ENCODE results near the gene COL1A2. TPM values are rescaled to one million over a fixed set of nuclear protein-coding genes. Genes with fewer than 3 reads are reported as not detected.
A peak's percentile ranks its signal among the peaks of the same experiment; 100 is the strongest.

Gene COL1A2
- over 10,000 TPM in 1 of 4 donors, 100 to 1,000 TPM in 2, 10 to 100 TPM in 1; 59.1 to 10,885 (median 259) TPM for total RNA-seq

DNA sequence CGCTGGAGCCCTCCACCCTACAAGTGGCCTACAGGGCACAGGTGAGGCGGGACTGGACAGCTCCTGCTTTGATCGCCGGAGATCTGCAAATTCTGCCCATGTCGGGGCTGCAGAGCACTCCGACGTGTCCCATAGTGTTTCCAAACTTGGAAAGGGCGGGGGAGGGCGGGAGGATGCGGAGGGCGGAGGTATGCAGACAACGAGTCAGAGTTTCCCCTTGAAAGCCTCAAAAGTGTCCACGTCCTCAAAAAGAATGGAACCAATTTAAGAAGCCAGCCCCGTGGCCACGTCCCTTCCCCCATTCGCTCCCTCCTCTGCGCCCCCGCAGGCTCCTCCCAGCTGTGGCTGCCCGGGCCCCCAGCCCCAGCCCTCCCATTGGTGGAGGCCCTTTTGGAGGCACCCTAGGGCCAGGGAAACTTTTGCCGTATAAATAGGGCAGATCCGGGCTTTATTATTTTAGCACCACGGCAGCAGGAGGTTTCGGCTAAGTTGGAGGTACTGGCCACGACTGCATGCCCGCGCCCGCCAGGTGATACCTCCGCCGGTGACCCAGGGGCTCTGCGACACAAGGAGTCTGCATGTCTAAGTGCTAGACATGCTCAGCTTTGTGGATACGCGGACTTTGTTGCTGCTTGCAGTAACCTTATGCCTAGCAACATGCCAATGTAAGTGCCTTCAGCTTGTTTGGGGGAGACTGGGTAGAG is at the start of gene COL1A2:
Gene COL1A2 (plus strand): TSS at position 459 of the 704 bp plus-strand sequence. CDS start 137 bp downstream, at position 596.
- H3K27me3 ChIP-seq = no peaks in the 10 kb centered on the region
- peak; percentile 89 to 93 for DNase-seq
- TF ChIP-seq, protein P1, sequence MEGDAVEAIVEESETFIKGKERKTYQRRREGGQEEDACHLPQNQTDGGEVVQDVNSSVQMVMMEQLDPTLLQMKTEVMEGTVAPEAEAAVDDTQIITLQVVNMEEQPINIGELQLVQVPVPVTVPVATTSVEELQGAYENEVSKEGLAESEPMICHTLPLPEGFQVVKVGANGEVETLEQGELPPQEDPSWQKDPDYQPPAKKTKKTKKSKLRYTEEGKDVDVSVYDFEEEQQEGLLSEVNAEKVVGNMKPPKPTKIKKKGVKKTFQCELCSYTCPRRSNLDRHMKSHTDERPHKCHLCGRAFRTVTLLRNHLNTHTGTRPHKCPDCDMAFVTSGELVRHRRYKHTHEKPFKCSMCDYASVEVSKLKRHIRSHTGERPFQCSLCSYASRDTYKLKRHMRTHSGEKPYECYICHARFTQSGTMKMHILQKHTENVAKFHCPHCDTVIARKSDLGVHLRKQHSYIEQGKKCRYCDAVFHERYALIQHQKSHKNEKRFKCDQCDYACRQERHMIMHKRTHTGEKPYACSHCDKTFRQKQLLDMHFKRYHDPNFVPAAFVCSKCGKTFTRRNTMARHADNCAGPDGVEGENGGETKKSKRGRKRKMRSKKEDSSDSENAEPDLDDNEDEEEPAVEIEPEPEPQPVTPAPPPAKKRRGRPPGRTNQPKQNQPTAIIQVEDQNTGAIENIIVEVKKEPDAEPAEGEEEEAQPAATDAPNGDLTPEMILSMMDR (IDR thresholded peaks at IDR 0.05) = peak in 1 of 4 experiments; percentile 2
- peak; percentile 48 to 68 for TF ChIP-seq POLR2A (IDR thresholded peaks at IDR 0.05)
- no peaks in the 10 kb centered on the region for H3K4me1 ChIP-seq
- H3K4me3 ChIP-seq = peak within 1 kb of the TSS; percentile 63 to 64
- H3K27ac ChIP-seq = peak within 1 kb of the TSS; percentile 90 to 98
- intact Hi-C loops (cut with DNase I; ENCODE audit: low total_unique reads) = loop anchor here (5.0 kb wide), 1 partner anchor 97 kb away; no protein-coding TSS in a partner anchor
- no peaks in the 10 kb centered on the region for H3K36me3 ChIP-seq
- no peaks in the 10 kb centered on the region for H3K9me3 ChIP-seq

- Histone ChIP-seq H3K4me3 (no peak overlapping the region), H3K9me3 (no peaks in the 10 kb centered on the region), H3K4me1 (peaks cover 0 to 6% of the 10 kb centered on the region in 2 donors), H3K27ac (no peak overlapping the region), H3K36me3 (no peaks in the 10 kb centered on the region), H3K27me3 (no peaks in the 10 kb centered on the region)
- TF ChIP-seq, protein P1 (IDR thresholded peaks at IDR 0.05) = no peak
- no peak for TF ChIP-seq POLR2A (IDR thresholded peaks at IDR 0.05)
- intact Hi-C loops (cut with DNase I; ENCODE audit: low total_unique reads) = no loop called here
- DNase-seq = no peak
These were observed 48.8 kb upstream of the COL1A2 start for GRCh38 chr7:94345907-94346306.

GRCh38 chr7:94348142-94348541 is 46.6 kb upstream of the COL1A2 start:
- intact Hi-C loops (cut with DNase I; ENCODE audit: low total_unique reads) = no loop called here
- Histone ChIP-seq H3K36me3 (no peaks in the 10 kb centered on the region), H3K4me1 (peaks cover 0 to 6% of the 10 kb centered on the region in 2 donors), H3K27me3 (no peaks in the 10 kb centered on the region), H3K4me3 (no peak overlapping the region), H3K9me3 (no peaks in the 10 kb centered on the region), H3K27ac (peak overlapping the region; percentile 79 to 84)
- TF ChIP-seq POLR2A (IDR thresholded peaks at IDR 0.05) = peak in 1 of 2 donors; percentile 12
- TF ChIP-seq, protein P1 (IDR thresholded peaks at IDR 0.05) = no peak
- peak; percentile 68 to 82 for DNase-seq

DNA sequence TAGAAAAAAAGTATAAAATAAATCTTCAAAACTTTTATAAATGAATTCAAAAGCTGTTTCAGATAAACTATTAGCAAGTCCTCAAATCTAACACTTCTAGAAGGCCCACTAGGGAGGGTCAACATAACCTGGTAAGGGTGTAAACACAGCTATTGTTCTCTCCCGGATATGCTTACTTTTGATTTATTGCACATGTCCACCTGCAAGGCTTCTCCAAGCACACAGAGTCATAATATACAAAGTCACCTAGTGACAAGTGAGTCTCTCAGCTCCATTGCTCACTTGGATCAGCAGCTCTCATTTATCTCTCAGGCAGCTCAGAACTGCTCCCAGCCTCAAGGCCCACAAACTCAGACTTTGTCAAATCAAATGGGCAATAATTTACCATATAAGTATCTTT is 44.0 kb upstream of the COL1A2 start:
- intact Hi-C loops (cut with DNase I; ENCODE audit: low total_unique reads) = no loop called here
- peaks cover 0 to 9% of the 10 kb centered on the region in 2 donors for H3K4me1 ChIP-seq
- H3K27ac ChIP-seq = no peak overlapping the region

DNA sequence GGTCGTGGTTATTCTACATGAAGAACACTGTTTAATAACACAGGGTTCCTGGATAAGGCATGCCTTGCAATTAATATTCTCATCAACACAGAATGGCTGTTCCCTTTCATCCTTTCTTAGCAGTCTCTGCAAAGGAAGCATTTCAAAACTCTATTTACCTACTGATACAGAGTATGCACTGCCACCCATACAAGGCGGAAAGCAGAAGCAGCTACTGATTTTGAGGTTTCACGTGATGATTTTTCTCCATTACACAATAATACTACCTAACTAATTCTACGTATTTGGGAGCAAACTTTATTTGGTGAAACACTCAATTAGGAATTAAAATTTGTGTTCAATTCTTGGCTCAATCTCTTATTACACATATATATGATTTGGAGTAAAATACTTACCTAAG is 43.0 kb upstream of the COL1A2 start:
- H3K27me3 ChIP-seq = no peaks in the 10 kb centered on the region
- TF ChIP-seq POLR2A (IDR thresholded peaks at IDR 0.05) = no peak
- TF ChIP-seq, protein P1 (IDR thresholded peaks at IDR 0.05) = no peak
- peaks cover 0 to 15% of the 10 kb centered on the region in 2 donors for H3K4me1 ChIP-seq
- DNase-seq = no peak
- H3K4me3 ChIP-seq = no peak overlapping the region
- no peaks in the 10 kb centered on the region for H3K9me3 ChIP-seq
- no peaks in the 10 kb centered on the region for H3K36me3 ChIP-seq
- H3K27ac ChIP-seq = no peak overlapping the region
- intact Hi-C loops (cut with DNase I; ENCODE audit: low total_unique reads) = no loop called here

More for the DNA sequence above, 44.0 kb upstream of the COL1A2 start:
- Histone ChIP-seq H3K4me3 (no peak overlapping the region), H3K36me3 (no peaks in the 10 kb centered on the region), H3K27me3 (no peaks in the 10 kb centered on the region), H3K9me3 (no peaks in the 10 kb centered on the region)
- DNase-seq = no peak
- TF ChIP-seq, protein P1 (IDR thresholded peaks at IDR 0.05) = no peak
- no peak for TF ChIP-seq POLR2A (IDR thresholded peaks at IDR 0.05)
